HCT116 (cell line): ENCODE results near the gene CBX7. TPM values are rescaled to one million over a fixed set of nuclear protein-coding genes. Genes with fewer than 3 reads are reported as not detected.

Experiments
- ATAC-seq: fragments of 200-7000 bp; cut with Tn5 transposase; 2 replicates; pipeline ENCODE4 v1.9.1; 2020; ENCODE audit warnings: mild to moderate bottlenecking, moderate library complexity
- BruUV-seq: library from RNA; stranded (reverse); fragments of 400-500 nt; replicated peaks from 2 replicates; lab custom pipeline; 2021; lab: Mats Ljungman, UMichigan
- CTCF ChIA-PET: fragments of 300-600 bp; sonication (Branson Sonifier 250); formaldehyde crosslinking; loops from one replicate; lab custom pipeline; 2021; ENCODE audit warnings: antibody characterized with exemption; lab: Charles Lee
- POLR2A ChIA-PET: fragments of 300-600, 350-600 bp; sonication (Branson Sonifier 250); formaldehyde crosslinking; loops from one replicate; lab custom pipeline; 2021; ENCODE audit warnings: antibody characterized with exemption; lab: Charles Lee
- RAD21 ChIA-PET, 2 experiments: fragments of 300-600 bp; sonication (Branson Sonifier 250); formaldehyde crosslinking; loops; one replicate each; lab custom pipeline; 2023; ENCODE audit warnings: low total read pairs in 2 of 2; ENCODE audit not compliant: uncharacterized antibody in 2 of 2, unreplicated experiment in 2 of 2, low non-redundant PET in 1 of 2; lab: Charles Lee
- DNase-seq: peaks from one replicate; pipeline ENCODE4 v3.0.0-alpha.2; 2010; ENCODE audit warnings: low read depth, low spot score
- H2AFZ ChIP-seq: fragments of 200-600 bp; shearing (Covaris generic), sonication (generic); 2 replicates; pipeline ENCODE4 v1.6.1; 2017; ENCODE audit warnings: low read depth, mixed run types, mixed read lengths, antibody characterized with exemption, low read length; ENCODE audit not compliant: poor library complexity, severe bottlenecking
- H3K27ac ChIP-seq: 2 replicates; pipeline ENCODE4 v1.5.1; 2012; ENCODE audit warnings: low read depth, low read length
- H3K27me3 ChIP-seq: fragments of 200-600 bp; sonication (generic); 2 replicates; pipeline ENCODE4 v1.6.1; 2016; ENCODE audit warnings: mixed run types, low read length, mixed read lengths; ENCODE audit not compliant: insufficient read depth
- H3K36me3 ChIP-seq, 2 experiments: fragments of 200-500 bp in 1 of 2; fragments of 200-600 bp in 1 of 2; sonication (Bioruptor generic) in 1 of 2; sonication (generic) in 1 of 2; 2 replicates each; pipeline versions ENCODE4 v1.5.1 to v1.6.1; 2014 to 2016; ENCODE audit warnings: low read length in 2 of 2, inconsistent platforms in 1 of 2, mixed read lengths in 1 of 2, mixed run types in 1 of 2; ENCODE audit not compliant: insufficient read depth in 2 of 2, control insufficient read depth in 1 of 2
- H3K4me1 ChIP-seq, 2 experiments: fragments of 200-600 bp in 1 of 2; sonication (generic) in 1 of 2; 2 replicates each; pipeline versions ENCODE4 v1.5.1 to v1.6.1; 2012 to 2017; ENCODE audit warnings: low read length in 2 of 2, inconsistent platforms in 1 of 2, mild to moderate bottlenecking in 1 of 2, mixed read lengths in 1 of 2, mixed run types in 1 of 2, moderate library complexity in 1 of 2; ENCODE audit not compliant: insufficient read depth in 2 of 2, control insufficient read depth in 1 of 2
- H3K4me2 ChIP-seq: fragments of 200-600 bp; sonication (generic); 2 replicates; pipeline ENCODE4 v1.6.1; 2017; ENCODE audit warnings: mixed run types, low read length, mixed read lengths
- H3K4me3 ChIP-seq, 2 experiments: fragments of 200-600 bp in 1 of 2; sonication (generic) in 1 of 2; replicated peaks in 1 of 2; 2 replicates each; pipeline ENCODE4 v1.5.1; 2011 to 2016; ENCODE audit warnings: low read length in 2 of 2, control low read depth in 1 of 2, low read depth in 1 of 2, mild to moderate bottlenecking in 1 of 2, mixed read lengths in 1 of 2, mixed run types in 1 of 2
- H3K79me2 ChIP-seq: fragments of 200-600 bp; sonication (generic); 2 replicates; pipeline ENCODE4 v1.6.1; 2017; ENCODE audit warnings: mild to moderate bottlenecking, mixed run types, low read length, moderate library complexity, mixed read lengths; ENCODE audit not compliant: insufficient read depth
- H3K9ac ChIP-seq: fragments of 200-600 bp; sonication (generic); 2 replicates; pipeline ENCODE4 v1.6.1; 2016; ENCODE audit warnings: low read length, mixed read lengths
- H3K9me2 ChIP-seq: fragments of 200-600 bp; sonication (generic), shearing (Covaris generic); 2 replicates; pipeline ENCODE4 v1.6.1; 2017; ENCODE audit warnings: mixed run types, mild to moderate bottlenecking, moderate library complexity; ENCODE audit not compliant: insufficient read depth
- H3K9me3 ChIP-seq, 2 experiments: fragments of 200-500 bp in 1 of 2; fragments of 200-600 bp in 1 of 2; sonication (Bioruptor generic) in 1 of 2; sonication (generic) in 1 of 2; 2 replicates each; pipeline ENCODE4 v1.6.1; 2014 to 2017; ENCODE audit warnings: low read length in 2 of 2, mixed read lengths in 2 of 2, inconsistent platforms in 1 of 2, low read depth in 1 of 2, mild to moderate bottlenecking in 1 of 2, mixed run types in 1 of 2, moderate library complexity in 1 of 2; ENCODE audit not compliant: control insufficient read depth in 1 of 2, insufficient read depth in 1 of 2
- H4K20me1 ChIP-seq: fragments of 200-600 bp; sonication (generic), shearing (Covaris generic); 2 replicates; pipeline ENCODE4 v1.6.1; 2017; ENCODE audit warnings: mixed run types, mild to moderate bottlenecking, moderate library complexity; ENCODE audit not compliant: insufficient read depth
- CBX3 ChIP-seq: IDR thresholded peaks from 2 replicates; pipeline ENCODE4 v1.6.1; 2012; ENCODE audit warnings: low read depth
- CTCF ChIP-seq, 3 experiments: fragments of 200-600 bp in 1 of 3; sonication (generic) in 1 of 3; IDR thresholded peaks in 2 of 3; conservative IDR thresholded peaks in 1 of 3; 2 replicates each; pipeline ENCODE4 v1.5.1; 2012 to 2017; ENCODE audit warnings: low read depth in 2 of 3, low read length in 2 of 3, antibody characterized with exemption in 1 of 3, borderline replicate concordance in 1 of 3, control low read depth in 1 of 3, mild to moderate bottlenecking in 1 of 3, mixed read lengths in 1 of 3, mixed run types in 1 of 3, moderate library complexity in 1 of 3; ENCODE audit not compliant: insufficient read depth in 1 of 3
- EGR1 ChIP-seq: IDR thresholded peaks from 2 replicates; pipeline ENCODE4 v1.6.1; 2012; ENCODE audit warnings: low read depth
- ELF1 ChIP-seq: IDR thresholded peaks from 2 replicates; pipeline ENCODE4 v1.6.1; 2012; ENCODE audit warnings: low read depth, borderline replicate concordance
- FOSL1 ChIP-seq: IDR thresholded peaks from 2 replicates; pipeline ENCODE4 v1.6.1; 2012; ENCODE audit warnings: low read depth
- REST ChIP-seq: IDR thresholded peaks from 2 replicates; pipeline ENCODE4 v1.6.1; 2012; ENCODE audit warnings: low read depth
- SP1 ChIP-seq: IDR thresholded peaks from 2 replicates; pipeline ENCODE4 v1.6.1; 2012; ENCODE audit warnings: low read depth
- SRF ChIP-seq: IDR thresholded peaks from 2 replicates; pipeline ENCODE4 v1.6.1; 2012; ENCODE audit warnings: low read depth
- ZNF274 ChIP-seq: fragments of 200-500 bp; sonication (Bioruptor generic); IDR thresholded peaks from 2 replicates; pipeline ENCODE4 v1.6.1; 2014; ENCODE audit warnings: mild to moderate bottlenecking, low read depth, low read length, inconsistent platforms
- intact Hi-C: fragments of 100-400 bp; cut with micrococcal nuclease; formaldehyde crosslinking; loops from 2 replicates; pipeline ENCODE4 v1.10.0; 2022
- total RNA-seq: library from RNA; stranded (reverse); gene quantifications from one replicate; pipeline ENCODE4 v1.2.1, GENCODE V29; 2021; ENCODE audit not compliant: unreplicated experiment
- TF ChIP-seq, protein P1 (sequence below): IDR thresholded peaks from 2 replicates; pipeline ENCODE4 v1.6.1; 2012
- TF ChIP-seq, protein P2 (sequence below): IDR thresholded peaks from 2 replicates; pipeline ENCODE4 v1.6.1; 2011; ENCODE audit warnings: mild to moderate bottlenecking, low read length, moderate library complexity; ENCODE audit not compliant: insufficient replicate concordance; ENCODE audit errors: extremely low read depth

CBX7 gene
- total RNA-seq, 1 experiment from 2014 or later = 20.1 TPM

DNA sequence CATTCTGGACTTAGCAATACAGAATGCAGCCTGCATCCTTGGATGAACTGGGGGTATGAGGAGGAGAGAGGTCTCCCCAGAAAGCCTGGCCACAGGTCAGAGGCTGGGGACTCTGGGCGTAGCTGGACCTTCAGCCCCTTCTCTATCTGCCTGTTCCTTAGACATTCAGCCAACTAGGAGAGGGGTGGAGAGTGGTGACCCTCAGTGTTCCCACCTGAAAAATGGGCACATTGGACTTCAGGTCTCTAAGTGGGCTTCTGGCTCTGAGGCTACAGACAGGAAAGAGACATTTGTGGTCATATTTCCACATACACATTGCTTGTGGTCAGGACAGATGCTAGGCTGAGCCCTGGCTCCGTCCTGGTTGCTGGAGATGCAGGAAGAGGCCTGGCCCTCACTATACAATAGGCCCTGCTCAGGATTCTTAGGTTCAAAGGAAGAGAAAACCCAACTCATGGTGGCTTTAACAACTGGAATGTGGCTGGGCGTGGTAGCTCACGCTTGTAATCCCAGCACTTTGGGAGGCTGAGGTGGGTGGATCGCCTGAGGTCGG is 30.1 kb upstream of the CBX7 start:
- Histone ChIP-seq H2AFZ (no peak overlapping the region), H3K4me1 (peaks cover 0 to 38% of the 10 kb centered on the region in 2 experiments; a peak in 2 of 4 replicates), H3K4me3 (no peak overlapping the region), H4K20me1 (no peaks in the 10 kb centered on the region), H3K79me2 (no peaks in the 10 kb centered on the region), H3K27me3 (no peaks in the 10 kb centered on the region), H3K36me3 (no peaks in the 10 kb centered on the region), H3K27ac (no peak overlapping the region), H3K9ac (no peak overlapping the region), H3K9me3 (peaks cover 0 to 16% of the 10 kb centered on the region in 2 experiments; a peak in 1 of 4 replicates), H3K9me2 (no peaks in the 10 kb centered on the region), H3K4me2 (no peak overlapping the region)
- intact Hi-C loops = no loop called here
- CTCF ChIA-PET = no interaction called here
- TF ChIP-seq, protein P1, sequence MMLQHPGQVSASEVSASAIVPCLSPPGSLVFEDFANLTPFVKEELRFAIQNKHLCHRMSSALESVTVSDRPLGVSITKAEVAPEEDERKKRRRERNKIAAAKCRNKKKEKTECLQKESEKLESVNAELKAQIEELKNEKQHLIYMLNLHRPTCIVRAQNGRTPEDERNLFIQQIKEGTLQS = no peak
- POLR2A ChIA-PET = no interaction called here
- no TSS peak for BruUV-seq
- DNase-seq (no peak), ATAC-seq (no peak)
- RAD21 ChIA-PET = no interaction called here

DNA sequence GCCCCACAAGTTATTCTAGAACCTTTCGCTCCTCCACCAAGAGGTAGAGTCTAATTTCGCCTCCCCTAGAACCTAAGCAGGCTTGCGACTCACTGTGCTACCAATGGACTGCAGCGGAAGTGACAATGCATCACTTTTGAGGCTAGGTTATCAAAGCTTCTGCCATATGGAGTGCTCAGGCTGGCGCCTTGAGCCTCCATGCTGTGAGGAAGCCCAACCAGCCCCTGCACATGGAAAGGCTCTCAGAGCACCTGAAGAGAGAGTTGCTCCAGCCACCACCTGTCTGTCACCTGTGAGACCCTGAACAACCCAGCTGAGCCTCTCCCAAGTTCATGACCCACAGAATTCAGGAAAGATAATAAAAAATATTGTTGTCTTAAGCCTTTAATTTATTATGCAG is 29.3 kb upstream of the CBX7 start:
- Histone ChIP-seq H3K4me1 (peaks cover 3 to 46% of the 10 kb centered on the region in 2 experiments), H3K4me3 (no peak overlapping the region), H3K9me3 (peaks cover 0 to 15% of the 10 kb centered on the region in 2 experiments; a peak in 1 of 4 replicates), H2AFZ (no peak overlapping the region), H3K79me2 (no peaks in the 10 kb centered on the region), H4K20me1 (no peaks in the 10 kb centered on the region), H3K4me2 (no peak overlapping the region), H3K9ac (no peak overlapping the region), H3K9me2 (no peaks in the 10 kb centered on the region), H3K27ac (no peak overlapping the region), H3K36me3 (no peaks in the 10 kb centered on the region), H3K27me3 (no peaks in the 10 kb centered on the region)
- CTCF ChIA-PET = no interaction called here
- ATAC-seq = no peak
- RAD21 ChIA-PET = no interaction called here
- no peak for DNase-seq
- no TSS peak for BruUV-seq
- POLR2A ChIA-PET = no interaction called here
- intact Hi-C loops = no loop called here
- no peak for TF ChIP-seq SP1
- TF ChIP-seq FOSL1 = no peak
- TF ChIP-seq EGR1 = no peak
- TF ChIP-seq ZNF274 = no peak
- no peak for TF ChIP-seq ELF1
- TF ChIP-seq CBX3 = no peak
- TF ChIP-seq REST = no peak
- TF ChIP-seq SRF = no peak
- TF ChIP-seq, protein P2, sequence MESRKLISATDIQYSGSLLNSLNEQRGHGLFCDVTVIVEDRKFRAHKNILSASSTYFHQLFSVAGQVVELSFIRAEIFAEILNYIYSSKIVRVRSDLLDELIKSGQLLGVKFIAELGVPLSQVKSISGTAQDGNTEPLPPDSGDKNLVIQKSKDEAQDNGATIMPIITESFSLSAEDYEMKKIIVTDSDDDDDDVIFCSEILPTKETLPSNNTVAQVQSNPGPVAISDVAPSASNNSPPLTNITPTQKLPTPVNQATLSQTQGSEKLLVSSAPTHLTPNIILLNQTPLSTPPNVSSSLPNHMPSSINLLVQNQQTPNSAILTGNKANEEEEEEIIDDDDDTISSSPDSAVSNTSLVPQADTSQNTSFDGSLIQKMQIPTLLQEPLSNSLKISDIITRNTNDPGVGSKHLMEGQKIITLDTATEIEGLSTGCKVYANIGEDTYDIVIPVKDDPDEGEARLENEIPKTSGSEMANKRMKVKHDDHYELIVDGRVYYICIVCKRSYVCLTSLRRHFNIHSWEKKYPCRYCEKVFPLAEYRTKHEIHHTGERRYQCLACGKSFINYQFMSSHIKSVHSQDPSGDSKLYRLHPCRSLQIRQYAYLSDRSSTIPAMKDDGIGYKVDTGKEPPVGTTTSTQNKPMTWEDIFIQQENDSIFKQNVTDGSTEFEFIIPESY = no peak
- TF ChIP-seq, protein P1 = no peak
- no peak for TF ChIP-seq CTCF (IDR thresholded peaks at IDR 0.05 in 2 of 3, conservative IDR thresholded peaks at IDR 0.05 in 1 of 3; ENCODE audit: borderline replicate concordance in 1 of 3, insufficient read depth in 1 of 3, low read depth in 2 of 3, low read length in 2 of 3)
